Epithelial cell of proximal tubule (primary cell): ENCODE results near the gene AP5B1. TPM values are rescaled to one million over a fixed set of nuclear protein-coding genes. Genes with fewer than 3 reads are reported as not detected.

Source experiments
- DNase-seq: peaks from one replicate; pipeline ENCODE4 v3.0.0-alpha.2; 2011; ENCODE audit warnings: low read depth
- H3K4me3 ChIP-seq: 2 replicates; pipeline ENCODE4 v1.5.1; 2011; ENCODE audit warnings: low read depth, mild to moderate bottlenecking, low read length
- total RNA-seq: library from RNA; depleted of rRNA; stranded (reverse); fragments of >200 nt; gene quantifications from 2 replicates; pipeline ENCODE4 v1.2.3, GENCODE V29; 2015
- TF ChIP-seq, protein P1 (sequence below): conservative IDR thresholded peaks from 2 replicates; pipeline ENCODE4 v1.5.1; 2012; ENCODE audit warnings: low read depth, mild to moderate bottlenecking, low read length

Gene AP5B1
- total RNA-seq, 1 donor from 2014 or later: 17.9 TPM

DNA sequence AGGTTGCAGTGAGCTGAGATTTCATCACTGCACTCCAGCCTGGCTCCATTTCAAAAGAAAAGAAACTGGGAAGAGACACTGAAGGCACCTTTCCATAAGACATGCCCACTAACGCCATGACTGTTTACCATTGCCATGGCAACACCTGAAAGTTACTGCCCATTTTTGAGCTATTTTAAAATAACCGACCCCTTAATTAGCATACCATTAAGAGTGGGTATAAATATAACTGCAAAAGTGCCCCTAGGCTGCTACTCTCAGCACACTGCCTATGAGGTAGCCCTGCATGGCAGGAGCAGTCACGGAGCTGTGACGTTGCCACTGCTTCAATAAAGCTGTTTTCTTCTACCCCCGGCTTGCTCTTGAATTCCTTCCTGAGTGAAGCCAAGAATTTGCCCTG lies 50.3 kb downstream of the AP5B1 start:
- DNase-seq: no peak
- H3K4me3 ChIP-seq: no peak overlapping the region
- TF ChIP-seq, protein P1, sequence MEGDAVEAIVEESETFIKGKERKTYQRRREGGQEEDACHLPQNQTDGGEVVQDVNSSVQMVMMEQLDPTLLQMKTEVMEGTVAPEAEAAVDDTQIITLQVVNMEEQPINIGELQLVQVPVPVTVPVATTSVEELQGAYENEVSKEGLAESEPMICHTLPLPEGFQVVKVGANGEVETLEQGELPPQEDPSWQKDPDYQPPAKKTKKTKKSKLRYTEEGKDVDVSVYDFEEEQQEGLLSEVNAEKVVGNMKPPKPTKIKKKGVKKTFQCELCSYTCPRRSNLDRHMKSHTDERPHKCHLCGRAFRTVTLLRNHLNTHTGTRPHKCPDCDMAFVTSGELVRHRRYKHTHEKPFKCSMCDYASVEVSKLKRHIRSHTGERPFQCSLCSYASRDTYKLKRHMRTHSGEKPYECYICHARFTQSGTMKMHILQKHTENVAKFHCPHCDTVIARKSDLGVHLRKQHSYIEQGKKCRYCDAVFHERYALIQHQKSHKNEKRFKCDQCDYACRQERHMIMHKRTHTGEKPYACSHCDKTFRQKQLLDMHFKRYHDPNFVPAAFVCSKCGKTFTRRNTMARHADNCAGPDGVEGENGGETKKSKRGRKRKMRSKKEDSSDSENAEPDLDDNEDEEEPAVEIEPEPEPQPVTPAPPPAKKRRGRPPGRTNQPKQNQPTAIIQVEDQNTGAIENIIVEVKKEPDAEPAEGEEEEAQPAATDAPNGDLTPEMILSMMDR: no peak

DNA sequence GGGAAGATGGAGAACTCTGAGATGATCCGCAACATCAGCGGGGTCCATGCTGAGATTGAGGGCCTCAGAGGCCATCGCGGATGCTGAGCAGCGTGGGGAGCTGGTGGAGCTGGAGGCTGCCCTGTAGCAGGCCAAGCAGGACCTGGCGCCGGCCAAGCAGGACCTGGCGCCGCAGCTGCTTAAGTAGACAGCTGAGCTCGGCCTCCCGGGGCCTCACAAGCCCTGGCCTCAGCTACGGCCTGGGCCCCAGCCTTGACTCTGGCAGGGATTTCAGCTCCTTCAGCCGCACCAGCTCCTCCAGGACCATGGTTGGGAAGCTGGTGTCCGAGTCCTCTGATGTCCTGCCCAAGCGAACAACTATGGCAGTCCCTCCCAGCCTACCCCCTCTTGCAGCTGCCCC lies 52.9 kb downstream of the AP5B1 start:
- TF ChIP-seq, protein P1: no peak
- no peak overlapping the region for H3K4me3 ChIP-seq
- DNase-seq: no peak

- no peak overlapping the region for H3K4me3 ChIP-seq
- DNase-seq: no peak
- TF ChIP-seq, protein P1: no peak
Measured at GRCh38 chr11:65726660-65727059, 54.1 kb downstream of the AP5B1 start.

Other genes starting within 250 kb of the AP5B1 start
- 34.9 and 102 TPM in 2 replicates for gene LTBP3, start 222.6 kb downstream of the AP5B1 start, total RNA-seq
- 72.0 and 141 TPM in 2 replicates for gene ZNRD2, start 210.5 kb downstream of the AP5B1 start, total RNA-seq
- gene FAM89B, start 208.4 kb downstream of the AP5B1 start, total RNA-seq: 64.0 and 67.1 TPM in 2 replicates
- gene EHBP1L1, start 204.9 kb downstream of the AP5B1 start, total RNA-seq: 26.1 and 26.3 TPM in 2 replicates
- gene KCNK7, start 185.2 kb downstream of the AP5B1 start, total RNA-seq: 0.17 TPM in 1 of 2 replicates, not detected in the other
- gene MAP3K11, start 166.8 kb downstream of the AP5B1 start, total RNA-seq: 55.0 and 55.3 TPM in 2 replicates
- 35.9 and 41.6 TPM in 2 replicates for gene PCNX3, start 165.2 kb downstream of the AP5B1 start, total RNA-seq
- 45.5 and 66.5 TPM in 2 replicates for gene SIPA1, start 142.9 kb downstream of the AP5B1 start, total RNA-seq
- gene RELA, start 118.1 kb downstream of the AP5B1 start, total RNA-seq: 63.6 and 73.0 TPM in 2 replicates
- gene KAT5, start 68.7 kb downstream of the AP5B1 start, total RNA-seq: 47.2 and 72.2 TPM in 2 replicates
- gene RNASEH2C, start 60.2 kb downstream of the AP5B1 start, total RNA-seq: 76.7 and 81.1 TPM in 2 replicates
- 4.8 and 12.5 TPM in 2 replicates for gene OVOL1, start 6.1 kb upstream of the AP5B1 start, total RNA-seq
- 2.1 TPM in 1 of 2 replicates, not detected in the other for gene SNX32, start 53.0 kb upstream of the AP5B1 start, total RNA-seq
- gene CFL1, start 77.2 kb upstream of the AP5B1 start, total RNA-seq: 2,195 and 2,365 TPM in 2 replicates
- gene MUS81, start 79.5 kb upstream of the AP5B1 start, total RNA-seq: 57.2 and 71.8 TPM in 2 replicates
- gene EFEMP2, start 91.8 kb upstream of the AP5B1 start, total RNA-seq: 45.1 and 94.7 TPM in 2 replicates
- gene CTSW, start 98.9 kb upstream of the AP5B1 start, total RNA-seq: 0.51 and 1.2 TPM in 2 replicates
- gene FIBP, start 107.5 kb upstream of the AP5B1 start, total RNA-seq: 85.3 and 135 TPM in 2 replicates
- 76.5 and 94.2 TPM in 2 replicates for gene CCDC85B, start 109.7 kb upstream of the AP5B1 start, total RNA-seq
- 143 and 172 TPM in 2 replicates for gene FOSL1, start 119.4 kb upstream of the AP5B1 start, total RNA-seq
- 6.6 and 12.4 TPM in 2 replicates for gene C11orf68, start 138.1 kb upstream of the AP5B1 start, total RNA-seq
- 225 TPM in 2 replicates for gene DRAP1, start 138.4 kb upstream of the AP5B1 start, total RNA-seq
- gene TSGA10IP, start 164.5 kb upstream of the AP5B1 start, total RNA-seq: not detected in 2 replicates
- 28.8 and 30.2 TPM in 2 replicates for gene SART1, start 180.8 kb upstream of the AP5B1 start, total RNA-seq
- 45.2 and 45.3 TPM in 2 replicates for gene EIF1AD, start 221.2 kb upstream of the AP5B1 start, total RNA-seq
- gene BANF1, start 221.5 kb upstream of the AP5B1 start, total RNA-seq: 144 and 192 TPM in 2 replicates
- gene CST6, start 231.0 kb upstream of the AP5B1 start, total RNA-seq: 53.4 and 89.1 TPM in 2 replicates
- 1.4 and 4.7 TPM in 2 replicates for gene CATSPER1, start 245.5 kb upstream of the AP5B1 start, total RNA-seq